Myocyte (in vitro differentiated cells): ENCODE results near the gene METTL16. TPM values are rescaled to one million over a fixed set of nuclear protein-coding genes. Genes with fewer than 3 reads are reported as not detected.
"Not testable (repeated sequence)": the region's sequence is repeated elsewhere in the genome, so short reads cannot be mapped to it uniquely, and the experiment has no call there.

ENCODE experiments used
- DNase-seq: peaks from one replicate; pipeline ENCODE4 v3.0.0-alpha.2; 2012; ENCODE audit warnings: low read depth
- total RNA-seq: library from RNA; depleted of rRNA; stranded (reverse); fragments of >200 nt; gene quantifications from 2 replicates; pipeline ENCODE4 v1.2.3, GENCODE V29; 2014

Gene METTL16
- total RNA-seq, 1 donor from 2014 or later, result 28.9 TPM

DNA sequence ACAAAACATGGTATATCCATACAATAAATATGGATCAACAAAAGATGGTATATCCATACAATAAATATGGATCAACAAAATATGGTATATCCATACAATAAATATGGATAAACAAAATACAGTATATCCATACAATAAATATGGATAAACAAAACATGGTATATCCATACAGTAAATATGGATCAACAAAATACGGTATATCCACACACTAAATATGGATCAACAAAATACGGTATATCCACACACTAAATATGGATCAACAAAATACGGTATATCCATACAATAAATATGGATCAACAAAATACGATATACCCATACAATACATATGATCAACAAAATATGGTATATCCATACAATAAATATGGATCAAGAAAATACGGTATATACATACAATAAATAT lies 8.1 kb downstream of the METTL16 start:
- no peak for DNase-seq

DNA sequence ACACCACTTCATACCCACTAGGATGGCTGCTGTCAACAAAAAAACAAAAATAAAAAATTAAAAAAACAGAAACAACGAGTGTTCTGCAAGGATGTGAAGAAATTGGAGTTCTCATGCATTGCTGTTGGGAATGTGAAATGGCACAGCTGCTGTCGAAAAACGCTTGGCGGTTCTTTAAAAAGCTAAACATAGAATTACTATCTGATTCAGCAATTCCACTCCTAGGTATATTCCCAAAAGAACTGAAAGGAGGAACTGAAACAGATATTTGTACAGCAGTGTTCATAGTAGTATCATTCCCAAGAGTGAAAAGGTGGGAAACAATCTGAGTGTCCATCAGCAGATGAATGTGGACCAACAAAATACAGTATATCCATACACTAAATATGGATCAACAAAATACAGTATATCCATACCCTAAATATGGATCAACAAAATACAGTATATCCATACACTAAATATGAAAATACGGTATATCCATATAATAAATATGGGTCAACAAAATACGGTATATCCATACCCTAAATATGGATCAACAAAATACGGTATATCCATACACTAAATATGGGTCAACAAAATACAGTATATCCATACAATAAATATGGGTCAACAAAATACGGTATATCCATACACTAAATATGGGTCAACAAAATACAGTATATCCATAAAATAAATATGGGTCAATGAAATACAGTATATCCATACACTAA lies 8.7 kb downstream of the METTL16 start:
- DNase-seq, result no peak

DNA sequence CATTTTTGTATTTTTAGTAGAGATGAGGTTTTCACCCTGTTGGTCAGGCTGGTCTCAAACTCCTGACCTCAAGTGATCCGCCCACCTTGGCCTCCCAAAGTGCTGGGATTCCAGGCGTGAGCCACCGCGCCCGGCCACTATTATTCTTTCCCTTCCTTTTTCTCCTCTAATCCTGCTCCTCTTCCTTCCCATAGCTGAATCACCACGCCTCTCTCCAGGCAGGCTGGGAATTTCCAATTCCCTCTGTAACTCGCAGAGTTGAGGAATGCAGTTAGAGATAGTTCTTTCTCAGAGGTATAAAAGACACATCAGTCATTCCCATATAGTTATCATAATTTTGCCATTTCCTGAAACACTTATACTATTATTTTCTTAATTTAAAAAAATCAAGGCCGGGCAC lies 11.2 kb downstream of the METTL16 start:
- DNase-seq, result no peak

DNA sequence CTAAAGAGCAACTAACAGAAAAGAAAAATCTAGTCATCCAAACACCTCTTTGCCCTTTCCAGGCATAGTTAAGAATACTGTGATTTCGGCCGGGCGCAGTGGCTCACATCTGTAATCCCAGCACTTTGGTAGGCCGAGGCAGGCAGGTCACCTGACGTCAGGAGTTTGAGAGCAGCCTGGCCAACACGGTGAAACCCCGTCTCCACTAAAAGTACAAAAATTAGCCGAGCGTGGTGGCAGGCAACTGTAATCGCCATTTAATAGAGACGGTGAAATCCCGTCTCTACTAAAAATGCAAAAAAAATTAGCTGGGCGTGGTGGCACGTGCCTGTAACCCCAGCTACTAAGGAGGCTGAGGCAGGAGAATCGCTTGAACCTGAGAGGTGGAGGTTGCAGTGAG lies 22.4 kb downstream of the METTL16 start:
- not testable (repeated sequence) for DNase-seq

DNA sequence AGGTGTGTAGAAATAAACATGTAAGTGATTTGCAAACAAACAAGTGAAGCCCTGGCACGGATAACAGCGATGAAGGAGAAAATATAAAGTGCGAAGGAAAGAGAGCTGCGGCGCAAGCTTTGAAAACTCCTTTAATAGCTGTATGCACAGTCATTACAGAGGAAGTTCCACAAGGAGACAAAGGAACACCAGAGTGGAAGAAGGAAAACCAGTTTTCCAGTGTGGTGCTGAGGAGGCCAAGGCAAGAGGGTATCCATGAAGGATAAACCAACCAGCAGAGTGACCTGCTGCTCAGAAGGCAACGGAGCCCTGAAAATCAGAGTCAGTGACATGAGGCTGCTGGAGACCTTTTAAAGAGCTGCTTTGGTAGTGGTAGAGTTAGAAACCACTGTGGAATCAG lies 24.4 kb downstream of the METTL16 start:
- DNase-seq, result no peak

DNA sequence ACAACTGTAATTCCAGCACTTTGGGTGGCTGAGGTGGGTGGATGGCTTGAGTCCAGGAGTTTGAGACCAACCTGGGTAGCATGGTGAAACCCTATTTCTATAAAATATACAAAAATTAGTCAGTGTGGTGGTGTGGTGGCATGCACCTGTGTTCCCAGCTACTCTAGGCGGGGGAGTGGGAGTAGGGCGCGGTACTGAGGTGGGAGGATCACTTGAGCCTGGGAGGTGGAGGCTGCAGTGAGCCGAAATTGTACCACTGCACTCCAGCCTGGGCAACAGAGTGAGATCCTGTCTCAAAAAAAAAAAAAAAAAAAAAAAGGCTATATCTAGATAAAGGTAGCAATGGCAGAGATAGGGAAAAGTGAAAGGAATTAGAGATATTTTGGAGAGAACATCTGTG lies 25.0 kb downstream of the METTL16 start:
- DNase-seq, result not testable (repeated sequence)

DNA sequence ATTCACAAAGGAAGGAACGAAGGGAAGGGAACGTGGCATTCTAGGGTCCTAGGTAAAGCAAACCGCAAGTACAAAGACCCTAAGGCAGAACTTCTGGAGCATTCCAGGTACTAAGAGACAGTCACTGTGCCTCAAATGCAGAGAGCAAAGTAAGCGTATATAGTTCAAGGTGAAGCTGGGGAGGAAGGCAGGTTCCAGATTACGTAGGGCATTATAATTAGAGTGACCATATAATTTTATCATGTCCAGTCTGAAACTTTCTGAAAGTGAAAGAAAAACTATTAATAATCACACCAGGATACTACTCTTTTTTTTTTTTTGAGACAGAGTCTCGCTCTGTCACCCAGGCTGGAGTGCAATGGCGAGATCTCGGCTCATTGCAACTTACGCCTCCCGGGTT lies 25.7 kb downstream of the METTL16 start:
- DNase-seq, result no peak

DNA sequence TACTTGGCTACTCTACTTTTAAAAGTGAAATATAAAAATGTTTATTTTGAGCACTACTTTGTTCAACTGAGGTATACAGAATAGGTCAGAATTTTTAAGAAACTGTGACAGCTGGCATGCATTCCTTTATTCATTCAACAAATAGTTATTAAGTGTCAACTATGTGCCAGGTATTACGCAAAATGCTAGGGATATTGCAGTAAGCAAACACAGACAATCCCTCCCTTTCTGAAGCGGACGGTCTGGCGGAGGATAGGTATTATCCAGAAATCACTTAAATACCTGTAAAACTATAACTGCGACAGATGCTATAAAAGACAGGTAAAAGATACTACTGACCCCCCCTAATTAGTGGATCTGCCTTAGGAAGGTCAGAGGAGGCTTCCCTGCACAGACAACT lies 26.1 kb downstream of the METTL16 start:
- no peak for DNase-seq

DNA sequence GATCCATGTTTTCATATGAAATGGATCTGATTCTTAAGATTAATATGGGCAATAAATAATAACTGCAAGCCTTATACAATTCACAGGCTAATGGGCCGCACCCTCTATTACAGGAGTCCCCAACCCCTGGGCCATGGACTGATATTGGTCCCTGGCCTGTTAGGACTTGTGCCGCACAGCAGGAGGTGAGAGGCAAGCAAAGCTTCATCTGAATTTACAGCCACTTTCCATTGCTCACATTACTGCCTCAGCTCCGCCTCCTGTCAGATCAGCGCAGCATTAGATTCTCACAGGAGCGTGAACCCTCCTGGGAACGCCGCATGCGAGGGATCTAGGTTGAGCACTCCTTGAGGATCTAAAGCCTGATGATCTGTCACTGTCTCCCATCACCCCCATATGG lies 26.8 kb downstream of the METTL16 start:
- DNase-seq, result no peak

DNA sequence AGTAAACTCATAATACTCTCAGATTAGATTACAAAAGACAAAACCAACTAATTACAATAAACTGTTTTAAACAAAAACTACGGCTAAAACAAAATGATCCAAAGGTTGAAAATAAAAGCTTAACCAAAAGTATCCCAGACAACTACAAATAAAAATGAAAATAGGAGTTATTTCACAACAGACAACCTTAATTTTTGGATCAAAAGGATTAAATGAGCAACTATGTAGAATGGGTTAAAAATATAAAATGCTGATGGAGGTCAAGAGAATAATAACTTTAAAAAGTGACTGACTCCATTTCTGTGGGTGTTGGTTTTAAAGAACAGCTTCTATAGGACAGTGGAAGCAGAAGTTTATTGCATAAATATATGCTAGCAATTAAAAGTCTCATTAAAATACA lies 28.6 kb downstream of the METTL16 start:
- no peak for DNase-seq

DNA sequence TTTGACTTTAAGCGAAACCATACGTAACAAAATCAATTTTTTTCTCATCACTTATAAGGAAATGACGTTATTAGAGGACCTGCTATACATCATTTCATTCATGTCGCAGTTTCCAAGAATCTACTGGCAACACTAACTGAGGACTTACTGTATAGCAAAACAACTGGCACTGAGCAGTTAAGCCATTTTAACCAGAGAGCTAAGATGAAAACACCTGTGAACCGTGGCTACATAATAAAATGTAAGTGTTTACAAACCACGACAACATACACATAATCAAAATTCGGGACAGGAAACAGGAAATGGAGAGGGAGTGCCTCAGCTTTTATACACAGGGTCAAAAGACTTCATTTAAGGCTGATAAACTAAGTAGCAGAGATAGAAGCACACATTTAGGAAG lies 29.5 kb downstream of the METTL16 start:
- no peak for DNase-seq

DNA sequence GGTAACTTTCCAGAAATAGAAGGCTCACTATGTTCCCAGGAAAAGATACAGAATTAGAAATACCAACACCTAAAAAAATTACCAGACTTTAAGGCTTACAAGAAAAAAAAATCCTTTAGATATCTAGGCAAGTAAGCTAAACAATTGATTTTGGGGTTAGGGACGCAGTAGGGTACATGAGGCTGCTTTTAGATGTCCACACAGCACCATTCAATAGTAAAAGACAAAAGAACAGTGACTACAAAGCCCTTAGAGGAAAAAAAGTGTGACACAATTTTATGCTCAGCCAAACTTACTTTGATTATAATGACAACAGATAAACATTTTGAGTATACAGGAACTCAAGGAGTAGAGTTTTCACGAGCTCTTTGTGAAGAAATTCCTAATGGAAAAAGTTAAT lies 29.9 kb downstream of the METTL16 start:
- DNase-seq, result no peak

DNA sequence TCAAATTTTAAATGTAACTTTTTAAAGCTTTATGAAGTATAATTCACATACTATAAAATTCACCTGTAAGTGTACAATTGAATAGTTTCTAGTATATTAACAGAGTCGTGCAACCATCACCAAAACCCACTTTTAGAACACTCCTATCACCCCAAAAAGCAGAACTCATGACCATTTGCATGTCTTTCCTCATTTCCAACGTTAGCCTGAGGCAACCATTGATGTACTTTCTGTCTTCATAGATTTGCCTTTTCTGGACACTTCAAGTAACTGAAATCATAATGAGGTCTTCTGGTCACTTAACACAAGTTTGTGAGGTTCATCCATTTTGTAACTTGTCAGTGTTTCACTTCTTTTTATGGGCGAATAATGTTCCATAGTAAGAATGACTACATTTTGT lies 33.2 kb downstream of the METTL16 start:
- DNase-seq, result no peak

DNA sequence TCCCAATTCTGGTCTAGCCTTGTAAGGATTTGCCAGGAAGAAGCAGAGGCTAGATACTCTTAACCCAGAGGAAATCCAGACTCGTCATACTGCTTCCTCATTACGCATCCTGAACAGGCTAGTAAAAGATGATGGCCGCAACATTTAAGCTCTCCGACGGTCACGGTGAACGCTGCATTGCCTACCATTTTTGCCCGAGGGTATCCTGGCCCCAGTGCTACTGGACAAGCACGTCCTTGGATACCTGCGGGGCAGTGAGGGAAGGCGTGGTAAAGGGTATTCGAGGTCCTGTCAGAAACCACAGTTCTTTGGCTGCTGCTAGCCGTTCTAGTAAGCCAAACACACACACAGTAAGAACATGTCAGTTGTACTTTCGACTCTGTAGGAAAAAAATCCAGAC lies 36.6 kb downstream of the METTL16 start:
- no peak for DNase-seq

DNA sequence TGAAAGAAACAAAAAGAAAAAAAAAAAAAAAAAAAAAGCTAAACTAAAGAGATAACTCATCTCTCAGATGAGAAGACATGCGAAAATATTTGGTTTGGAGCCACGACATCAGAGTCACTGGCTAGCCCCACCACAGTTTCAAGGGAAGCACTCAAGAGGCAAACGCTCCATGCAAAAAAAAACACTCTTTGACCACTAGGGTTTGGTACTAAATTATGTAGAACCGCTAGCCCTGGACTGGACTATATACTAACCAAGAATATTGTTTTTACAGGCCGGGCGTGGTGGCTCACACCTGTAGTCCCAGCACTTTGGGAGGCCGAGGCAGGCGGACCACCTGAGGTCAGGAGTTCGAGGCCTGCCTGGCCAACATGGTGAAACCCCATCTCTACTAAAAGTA lies 37.3 kb downstream of the METTL16 start:
- no peak for DNase-seq

DNA sequence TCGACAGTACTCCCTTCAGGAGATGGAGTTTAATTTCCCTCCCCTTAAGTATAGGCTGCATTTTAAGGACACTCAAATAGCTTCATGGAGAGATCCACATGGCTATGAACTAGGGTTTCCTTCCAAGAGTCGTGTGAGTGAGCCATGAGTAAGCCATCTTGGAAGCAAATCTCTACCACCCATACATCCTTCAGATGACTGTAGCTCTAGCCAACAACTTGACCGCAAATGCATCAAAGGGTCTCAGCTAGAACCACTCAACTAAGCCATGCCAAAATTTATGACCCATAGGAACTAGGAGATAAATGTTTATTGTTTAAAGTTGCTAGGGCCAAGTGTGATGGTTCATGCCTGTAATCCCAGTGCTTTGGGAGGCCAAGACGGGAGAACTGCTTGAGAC lies 43.4 kb downstream of the METTL16 start:
- DNase-seq, result no peak

DNA sequence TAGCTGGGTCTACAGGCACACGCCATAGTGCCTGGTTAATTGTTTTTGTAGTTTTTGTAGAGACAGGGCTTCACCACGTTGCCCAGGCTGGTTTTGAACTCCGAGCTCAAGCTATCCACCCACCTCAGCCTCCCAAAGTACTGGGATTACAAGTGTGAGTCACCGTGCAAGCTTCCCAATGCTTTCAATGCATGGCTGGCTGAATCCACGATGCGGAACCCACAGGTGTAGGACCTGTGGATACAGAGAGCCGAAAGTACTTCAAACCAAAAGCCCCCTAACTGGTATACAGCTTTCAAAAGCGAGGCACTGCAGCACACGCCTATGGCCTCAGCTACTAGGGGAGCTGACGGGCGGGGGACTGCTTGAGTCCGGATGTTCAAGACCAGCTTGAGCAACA lies 44.8 kb downstream of the METTL16 start:
- no peak for DNase-seq

DNA sequence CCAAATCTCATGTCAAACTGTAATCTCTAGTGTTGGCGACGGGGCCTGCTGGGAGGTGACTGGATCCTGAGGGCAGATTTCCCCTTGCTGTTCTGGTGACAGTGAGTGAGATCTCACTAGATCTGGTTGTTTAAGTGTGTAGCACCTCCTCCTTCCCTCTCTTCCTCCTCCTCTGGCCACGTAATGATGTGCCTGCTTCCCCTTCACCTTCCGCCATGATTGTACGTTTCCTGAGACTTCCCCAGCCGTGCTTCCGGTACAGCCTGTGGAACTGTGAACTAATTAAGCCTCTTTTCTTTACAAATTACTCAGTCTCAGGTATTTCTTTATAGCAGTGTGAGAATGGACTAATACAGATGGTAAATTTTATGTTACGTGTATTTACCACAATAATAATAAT lies 49.2 kb downstream of the METTL16 start:
- DNase-seq, result no peak

DNA sequence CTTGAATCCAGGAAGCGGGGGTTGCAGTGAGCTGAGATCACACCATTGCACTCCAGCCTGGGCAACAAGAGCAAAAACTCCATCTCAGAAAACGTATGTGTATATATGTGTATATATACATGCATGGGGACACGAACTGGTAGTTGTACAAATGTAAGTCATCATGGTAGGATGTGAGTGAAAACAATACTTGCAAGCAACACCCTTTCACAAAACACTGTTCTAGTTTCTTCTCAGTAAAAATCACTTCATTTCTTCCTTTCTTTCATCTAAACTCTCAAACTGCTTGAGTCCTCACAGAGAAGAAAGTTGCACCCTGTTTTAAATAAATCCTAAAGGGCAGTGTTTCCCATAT lies 51.8 kb downstream of the METTL16 start:
- DNase-seq, result no peak

DNA sequence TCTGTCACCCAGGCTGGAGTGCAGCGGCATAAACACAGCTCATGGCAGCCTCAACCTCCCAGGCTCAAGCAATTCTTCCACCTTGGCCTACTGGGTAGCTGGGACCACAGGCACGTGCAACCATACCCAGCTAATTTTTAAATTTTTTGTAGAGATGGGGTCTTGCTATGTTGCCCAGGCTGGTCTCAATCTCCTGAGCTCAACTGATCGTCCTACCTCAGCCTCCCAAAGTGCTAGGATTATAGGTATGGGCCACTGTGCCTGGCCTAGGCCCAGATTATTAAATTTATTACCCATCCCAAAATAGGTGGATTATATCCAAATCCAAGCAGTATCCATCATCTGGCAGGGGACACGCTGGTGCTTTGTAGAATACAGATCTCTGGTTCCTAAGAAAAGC lies 53.8 kb downstream of the METTL16 start:
- DNase-seq, result no peak

DNA sequence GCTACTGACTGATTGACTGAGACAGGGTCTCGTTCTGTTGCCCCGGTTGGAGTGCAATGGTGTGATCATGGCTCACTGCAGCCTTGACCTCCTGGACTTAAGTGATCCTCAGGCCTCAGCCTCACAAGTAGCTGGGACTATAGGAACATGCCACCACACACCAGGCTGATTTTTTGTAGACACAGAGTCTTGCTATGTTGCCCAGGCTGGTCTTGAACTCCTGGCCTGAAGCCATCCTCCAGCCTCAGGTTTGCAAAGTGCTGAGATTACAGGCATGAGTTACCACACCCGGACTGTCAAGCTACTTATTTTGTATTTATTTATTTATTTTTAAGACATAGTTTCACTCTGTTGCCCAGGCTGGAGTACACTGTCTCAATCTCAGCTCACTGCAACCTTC lies 55.2 kb downstream of the METTL16 start:
- no peak for DNase-seq

DNA sequence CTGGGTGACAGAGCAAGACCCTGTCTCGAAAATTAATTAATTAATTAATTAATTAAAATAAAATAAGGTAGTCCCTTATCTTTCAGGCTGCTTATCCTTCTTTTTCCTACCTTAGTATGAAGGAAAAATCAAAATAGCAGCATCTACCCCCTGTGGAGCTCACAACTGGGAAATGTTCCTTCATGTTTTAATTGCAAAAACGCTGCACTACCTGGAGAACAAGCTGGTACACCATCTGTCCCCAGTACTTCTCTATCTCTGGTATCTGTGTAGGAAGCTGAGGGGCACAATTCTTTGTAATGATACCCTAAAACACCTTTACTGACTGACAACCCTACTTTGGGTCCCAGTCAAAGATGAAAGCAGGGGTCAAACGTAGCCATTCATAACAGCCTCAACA lies 55.7 kb downstream of the METTL16 start:
- no peak for DNase-seq

DNA sequence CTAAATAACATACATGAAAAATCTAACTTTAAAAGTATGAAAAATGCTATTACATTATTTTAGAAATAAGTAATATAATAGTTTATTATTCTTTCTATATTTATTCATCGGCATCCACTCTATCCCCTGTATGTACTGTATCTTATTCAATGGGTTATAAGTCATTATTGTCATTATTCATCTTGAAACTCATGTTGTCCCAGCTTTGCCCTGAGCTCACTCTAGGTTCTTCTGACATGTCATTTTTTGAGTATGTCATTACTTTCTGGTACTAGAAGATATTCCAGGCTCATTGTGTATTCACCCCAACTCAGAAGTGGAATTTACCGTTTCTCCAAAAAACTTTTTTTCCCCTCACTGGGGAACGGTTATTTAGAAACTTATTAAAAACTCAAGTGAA lies 57.8 kb downstream of the METTL16 start:
- no peak for DNase-seq

DNA sequence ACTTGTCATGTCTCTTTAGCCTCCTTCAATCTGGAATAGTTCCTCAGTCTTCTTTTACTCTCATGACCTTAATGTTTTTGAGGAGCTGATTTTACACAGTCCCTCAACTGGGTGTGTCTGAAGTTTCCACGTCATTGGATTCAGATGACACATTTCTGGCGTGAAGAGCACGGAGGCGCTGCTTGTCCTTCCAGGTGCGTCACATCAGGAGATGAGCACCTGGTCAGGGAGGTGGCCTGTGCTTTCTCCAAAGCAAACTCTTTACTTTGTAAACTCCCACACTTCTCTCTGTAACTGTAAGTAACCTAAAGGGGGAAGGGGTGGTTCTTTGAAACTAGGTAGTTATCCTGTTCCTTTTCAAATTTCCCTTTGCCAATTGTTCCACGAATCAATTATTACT lies 58.4 kb downstream of the METTL16 start:
- DNase-seq, result no peak
